Measurements from ENCODE around the gene CTNND2.
"Not testable (repeated sequence)": the region's sequence is repeated elsewhere in the genome, so short reads cannot be mapped to it uniquely, and the experiment has no call there.

CTNND2 gene

GRCh38 chr5:11467588-11467987 lies 436.7 kb downstream of the CTNND2 start:
- DNase-seq (ENCODE audit: low spot score) = no peak

- DNase-seq (ENCODE audit: low spot score) = no peak
Observed at GRCh38 chr5:11459716-11460115, 444.5 kb downstream of the CTNND2 start.

DNA sequence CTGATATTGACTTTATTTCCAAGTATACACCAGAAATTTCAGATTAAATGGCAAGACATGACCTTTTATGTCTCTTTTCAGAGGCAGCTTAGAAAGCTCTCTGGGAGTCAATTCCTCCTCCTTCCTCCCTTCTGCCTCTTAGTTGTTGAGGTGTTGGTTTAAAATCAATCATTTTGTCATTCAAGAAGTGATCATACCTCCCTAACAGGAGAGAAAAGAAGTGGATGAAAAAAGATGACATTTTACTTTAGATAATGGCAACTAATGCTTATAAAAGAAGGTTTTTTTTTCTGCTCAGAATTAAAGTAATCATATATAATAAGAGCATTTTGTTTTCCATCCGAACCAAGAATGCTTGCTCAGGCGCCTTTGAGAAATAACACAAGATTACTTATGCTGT lies 448.7 kb downstream of the CTNND2 start:
- no peak for DNase-seq (ENCODE audit: low spot score)

- DNase-seq (ENCODE audit: low spot score) = no peak
Observed at GRCh38 chr5:11452852-11453251, 451.4 kb downstream of the CTNND2 start.

DNA sequence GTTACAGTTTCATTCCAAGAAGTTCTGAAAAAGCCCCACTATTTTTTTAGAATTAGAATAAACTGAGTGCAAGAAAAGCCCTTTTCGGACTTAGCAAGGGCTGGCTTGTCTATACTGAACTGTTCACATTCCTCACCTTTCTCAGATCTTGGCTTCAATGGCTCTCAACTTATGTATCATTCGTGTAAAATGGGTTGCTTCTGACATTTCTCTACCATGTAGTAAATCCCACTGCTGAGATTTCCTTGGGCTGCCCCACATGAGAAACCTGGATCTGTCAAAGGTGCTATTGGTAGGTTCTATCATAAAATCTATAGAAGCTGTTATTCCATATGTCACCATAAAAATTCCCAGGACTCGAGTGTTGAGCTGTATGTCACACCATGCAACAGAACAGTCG lies 454.3 kb downstream of the CTNND2 start:
- no peak for DNase-seq (ENCODE audit: low spot score)

DNA sequence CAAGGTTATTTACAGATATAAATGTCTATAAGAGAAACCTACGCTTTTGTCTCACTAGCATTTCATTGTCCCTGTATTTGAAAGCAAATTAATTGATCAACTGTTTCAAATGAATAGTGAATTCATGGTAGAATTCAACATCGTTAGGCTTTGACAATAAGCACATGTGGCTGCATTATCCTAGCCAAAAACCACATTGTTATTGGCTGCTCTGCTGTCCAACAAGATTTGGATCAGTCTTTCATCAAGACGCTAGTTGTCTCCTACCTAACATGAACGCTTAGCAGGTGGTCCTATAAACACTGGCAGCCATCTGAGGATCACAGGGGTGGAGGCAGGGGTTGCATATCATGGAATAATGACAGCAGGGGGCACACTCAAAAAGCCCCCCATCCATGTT lies 455.0 kb downstream of the CTNND2 start:
- no peak for DNase-seq (ENCODE audit: low spot score)

GRCh38 chr5:11443831-11444230 lies 460.4 kb downstream of the CTNND2 start:
- DNase-seq (ENCODE audit: low spot score) = no peak

DNA sequence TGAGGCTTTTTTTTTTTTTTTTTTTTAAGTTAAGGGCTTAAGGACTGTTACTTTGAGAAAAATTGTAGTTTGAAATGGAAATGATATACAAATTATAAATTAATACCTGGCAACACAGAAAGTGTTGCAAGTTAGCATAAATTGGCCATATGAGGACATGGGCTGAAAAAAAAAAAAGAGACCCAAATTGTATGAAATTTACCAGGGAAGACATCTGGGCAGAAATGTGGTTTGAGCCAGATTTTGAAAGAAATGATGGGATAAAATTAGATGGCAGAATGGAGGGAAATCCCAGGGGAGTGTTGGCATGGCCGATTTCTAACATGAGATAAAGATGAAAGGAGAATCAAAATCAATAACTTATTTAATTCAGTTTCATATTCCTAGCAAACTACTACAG lies 472.1 kb downstream of the CTNND2 start:
- DNase-seq (ENCODE audit: low spot score) = no peak

GRCh38 chr5:11429254-11429653 lies 475.0 kb downstream of the CTNND2 start:
- no peak for DNase-seq (ENCODE audit: low spot score)

GRCh38 chr5:11427569-11427968 lies 476.7 kb downstream of the CTNND2 start:
- DNase-seq (ENCODE audit: low spot score) = no peak

DNA sequence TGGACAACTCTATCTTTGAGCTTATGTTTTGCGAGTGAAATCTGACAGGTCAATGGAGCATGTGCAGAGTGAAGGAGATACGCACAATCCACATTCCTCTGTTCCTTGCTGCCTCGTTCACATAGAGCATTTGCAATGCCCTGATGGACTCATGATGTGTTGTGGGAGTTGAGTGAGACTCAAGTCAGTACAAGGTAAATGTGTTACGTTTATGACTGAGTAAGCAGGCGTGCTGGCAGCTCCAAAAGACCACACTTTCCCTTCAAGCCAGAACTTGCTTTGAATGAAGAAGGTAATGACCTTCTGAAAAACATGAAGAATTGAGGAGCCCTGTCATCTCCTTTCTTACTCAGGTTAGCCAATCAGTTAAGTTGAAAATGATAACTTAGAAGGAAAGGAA lies 477.8 kb downstream of the CTNND2 start:
- no peak for DNase-seq (ENCODE audit: low spot score)

DNA sequence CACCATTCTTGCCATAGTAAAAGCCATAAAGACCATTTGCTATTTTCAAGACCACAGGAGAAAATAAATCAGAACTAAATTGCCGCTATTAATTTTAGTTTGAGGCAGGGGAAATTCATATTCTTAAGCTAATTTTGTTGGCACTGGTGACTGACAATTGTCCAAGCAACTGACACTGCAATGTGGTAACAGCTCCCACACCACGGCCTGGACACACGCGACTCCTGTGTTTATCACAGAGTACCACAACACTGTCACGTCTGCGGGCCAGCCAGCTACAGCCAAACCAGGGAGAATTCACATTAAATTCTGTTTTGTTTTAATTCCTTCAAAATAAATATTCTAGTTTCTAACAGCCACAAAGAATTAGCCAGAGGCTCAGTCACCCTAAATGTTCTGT lies 481.9 kb downstream of the CTNND2 start:
- no peak for DNase-seq (ENCODE audit: low spot score)

DNA sequence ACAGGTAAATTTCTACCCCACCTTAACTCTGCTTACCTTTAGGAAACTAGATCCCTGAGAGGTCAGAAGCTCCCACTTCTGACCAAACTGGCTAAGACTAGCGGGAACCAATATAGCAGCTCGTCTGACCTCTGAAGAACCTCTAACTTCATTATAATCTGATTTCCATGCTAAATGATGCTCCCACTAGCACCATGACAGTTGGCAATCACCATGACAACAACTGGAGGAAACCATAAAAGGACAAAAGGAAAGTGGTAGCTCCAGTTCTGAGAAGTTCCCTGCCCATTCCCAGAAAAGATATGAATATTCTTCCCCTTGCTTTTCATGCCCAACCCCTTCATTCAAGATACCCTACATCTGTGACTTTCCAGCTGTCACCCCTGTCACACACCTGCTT lies 483.3 kb downstream of the CTNND2 start:
- DNase-seq (ENCODE audit: low spot score) = no peak

DNA sequence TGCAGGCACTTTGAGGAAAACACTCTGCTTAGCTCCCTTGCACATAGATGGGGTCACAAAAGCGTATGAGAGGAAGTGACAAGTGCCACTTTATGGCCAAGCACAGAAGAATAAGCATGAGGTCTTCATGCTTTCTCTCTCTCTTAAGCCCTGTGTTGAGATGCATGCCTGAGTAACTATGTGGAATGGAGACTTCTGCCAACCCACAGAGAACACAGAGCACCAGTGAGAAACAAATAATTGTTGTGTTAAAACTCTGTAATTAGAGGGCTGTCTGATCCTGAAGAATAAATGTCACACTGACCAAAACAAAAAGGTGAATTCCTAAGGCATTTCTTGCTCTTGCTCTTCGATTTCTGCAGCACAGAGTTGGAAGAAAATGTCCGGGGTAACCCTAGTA lies 488.5 kb downstream of the CTNND2 start:
- no peak for DNase-seq (ENCODE audit: low spot score)

DNA sequence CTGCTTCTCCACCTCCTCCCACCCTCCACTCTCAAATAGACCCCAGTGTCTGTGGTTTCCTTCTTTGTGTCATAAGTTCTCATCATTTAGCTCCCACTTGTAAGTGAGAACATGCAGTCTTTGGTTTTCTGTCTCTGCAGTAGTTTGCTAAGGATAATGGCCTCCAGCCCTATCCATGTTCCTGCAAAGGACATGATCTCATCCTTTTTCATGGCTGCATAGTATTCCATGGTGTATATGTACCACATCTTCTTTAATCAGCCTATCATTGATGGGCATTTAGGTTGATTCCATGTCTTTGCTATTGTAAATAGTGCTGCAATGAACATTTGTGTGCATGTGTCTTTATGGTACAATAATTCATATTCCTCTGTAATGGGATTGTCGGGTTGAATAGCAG lies 489.5 kb downstream of the CTNND2 start:
- not testable (repeated sequence) for DNase-seq (ENCODE audit: low spot score)

- DNase-seq (ENCODE audit: low spot score) = no peak
Observed at GRCh38 chr5:11411621-11412020, 492.6 kb downstream of the CTNND2 start.

DNA sequence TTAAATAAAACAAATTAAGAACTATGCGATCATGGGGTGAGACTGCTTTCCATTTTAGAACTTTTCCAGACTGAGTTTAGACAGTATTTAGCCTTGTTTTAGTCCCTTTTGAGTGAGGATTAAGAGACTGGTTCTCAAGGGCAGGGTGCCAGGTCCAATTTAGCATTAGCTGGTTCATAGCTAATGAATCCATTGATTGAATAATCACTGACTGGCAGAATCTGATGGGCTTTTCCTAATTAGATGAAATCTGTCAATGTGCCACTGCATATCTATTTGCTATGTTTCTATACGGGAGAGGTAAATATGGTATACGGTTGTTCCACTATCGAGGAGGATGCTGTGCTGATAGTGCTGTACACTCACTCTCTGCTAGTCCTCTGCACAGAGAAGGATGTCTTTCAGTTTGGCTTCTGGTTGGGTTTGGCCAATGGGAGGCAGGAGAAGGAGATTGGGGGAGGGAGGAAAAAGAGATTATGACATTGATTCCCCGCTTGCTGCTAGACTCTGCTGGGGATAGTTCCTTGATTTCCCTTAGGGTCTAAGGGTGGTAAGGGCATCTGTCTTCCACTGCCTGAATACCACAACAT lies 496.6 kb downstream of the CTNND2 start:
- no peak for DNase-seq (ENCODE audit: low spot score)

GRCh38 chr5:11400316-11400715 lies 503.9 kb downstream of the CTNND2 start:
- DNase-seq (ENCODE audit: low spot score) = no peak

GRCh38 chr5:11398728-11399127 lies 505.5 kb downstream of the CTNND2 start:
- no peak for DNase-seq (ENCODE audit: low spot score)

DNA sequence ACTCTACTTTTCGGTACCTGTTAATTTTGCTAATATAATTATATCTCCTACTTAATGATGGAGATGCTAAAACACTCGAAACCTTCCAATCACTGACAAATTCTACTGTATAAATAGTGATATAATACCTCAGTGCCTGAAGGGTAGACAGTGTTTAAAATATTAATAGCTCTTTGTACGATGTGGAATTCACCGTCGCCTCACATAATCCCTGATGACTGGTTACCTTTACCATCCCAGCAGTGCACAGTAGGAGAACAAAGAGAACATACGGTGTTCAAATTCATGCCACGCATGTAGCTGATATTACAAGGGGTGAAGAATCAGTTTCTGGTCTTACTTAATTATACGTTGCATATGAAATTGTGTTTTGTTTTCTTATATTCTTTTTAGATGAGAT lies 506.7 kb downstream of the CTNND2 start:
- no peak for DNase-seq (ENCODE audit: low spot score)

- DNase-seq (ENCODE audit: low spot score) = no peak
Observed at GRCh38 chr5:11396917-11397316, 507.3 kb downstream of the CTNND2 start.

DNA sequence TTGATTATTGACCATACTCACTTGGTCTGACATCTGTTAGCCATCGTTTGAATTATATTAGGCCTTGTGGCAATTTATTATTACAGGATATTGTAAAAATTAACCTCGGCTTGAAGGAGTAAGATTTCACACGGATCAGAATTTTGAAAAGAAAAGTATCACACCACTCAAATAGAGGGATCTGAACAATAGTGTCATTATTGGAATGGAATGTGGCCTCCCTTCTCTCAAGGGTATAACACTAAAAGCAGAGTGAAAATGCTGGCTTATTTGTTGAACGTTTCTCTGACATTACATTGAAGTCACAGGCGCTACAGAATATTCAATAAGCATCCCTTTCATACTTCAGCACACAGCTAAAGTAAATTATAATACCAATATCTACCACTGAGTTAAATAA lies 509.3 kb downstream of the CTNND2 start:
- no peak for DNase-seq (ENCODE audit: low spot score)

- DNase-seq (ENCODE audit: low spot score) = no peak
Observed at GRCh38 chr5:11390291-11390767, 513.9 kb downstream of the CTNND2 start.

DNA sequence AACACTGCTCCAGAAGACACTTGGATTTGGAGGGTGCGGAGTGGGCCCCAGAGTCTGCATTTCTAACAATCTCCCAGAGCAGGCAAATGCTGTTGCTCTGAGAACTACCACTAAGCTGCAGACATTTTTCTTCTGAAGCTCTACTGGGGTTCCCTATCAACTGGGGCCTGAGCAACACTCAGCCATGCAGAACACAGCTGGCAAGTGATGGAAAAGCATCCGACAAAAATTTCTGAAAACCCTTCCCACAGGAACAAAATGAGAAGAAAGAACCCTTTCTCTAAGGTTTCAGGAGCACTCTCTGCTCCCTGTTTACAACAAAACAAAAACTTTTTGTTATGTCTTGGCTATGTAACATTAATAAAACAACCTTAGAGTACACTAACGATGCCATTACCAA lies 516.9 kb downstream of the CTNND2 start:
- DNase-seq (ENCODE audit: low spot score) = no peak

DNA sequence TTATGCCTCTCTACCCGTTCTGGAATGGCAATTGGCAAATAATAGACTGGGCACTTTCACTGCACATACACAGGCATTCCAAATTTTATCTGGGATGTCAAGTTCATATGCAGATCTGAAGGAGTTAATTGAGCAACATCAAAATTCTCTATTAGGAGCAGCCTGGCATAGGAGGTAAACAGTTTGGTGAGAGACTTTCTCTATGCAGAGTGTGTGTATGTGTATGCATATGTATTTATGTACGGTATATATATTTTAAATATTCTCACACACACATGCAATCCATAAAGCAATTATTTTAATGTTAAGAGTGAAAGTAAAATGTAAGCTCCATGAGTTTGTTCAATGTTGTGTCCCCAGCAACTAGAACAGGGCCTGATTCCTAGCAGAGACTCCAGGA lies 517.8 kb downstream of the CTNND2 start:
- no peak for DNase-seq (ENCODE audit: low spot score)
